Measurements from ENCODE around the gene PRMT1. TPM values are rescaled to one million over a fixed set of nuclear protein-coding genes. Genes with fewer than 3 reads are reported as not detected.

The PRMT1 gene
- total and polyA plus RNA-seq, 4 donors: 35.1 to 67.2 (median 53.8) TPM

- TF ChIP-seq ZBTB33 (IDR thresholded peaks at IDR 0.05) (no peak), GABPA (IDR thresholded peaks at IDR 0.05 in 1 of 2, conservative IDR thresholded peaks at IDR 0.05 in 1 of 2) (no peak)
These were observed 10.1 kb downstream of the PRMT1 start (continued) for GRCh38 chr19:49687150-49687549.

DNA sequence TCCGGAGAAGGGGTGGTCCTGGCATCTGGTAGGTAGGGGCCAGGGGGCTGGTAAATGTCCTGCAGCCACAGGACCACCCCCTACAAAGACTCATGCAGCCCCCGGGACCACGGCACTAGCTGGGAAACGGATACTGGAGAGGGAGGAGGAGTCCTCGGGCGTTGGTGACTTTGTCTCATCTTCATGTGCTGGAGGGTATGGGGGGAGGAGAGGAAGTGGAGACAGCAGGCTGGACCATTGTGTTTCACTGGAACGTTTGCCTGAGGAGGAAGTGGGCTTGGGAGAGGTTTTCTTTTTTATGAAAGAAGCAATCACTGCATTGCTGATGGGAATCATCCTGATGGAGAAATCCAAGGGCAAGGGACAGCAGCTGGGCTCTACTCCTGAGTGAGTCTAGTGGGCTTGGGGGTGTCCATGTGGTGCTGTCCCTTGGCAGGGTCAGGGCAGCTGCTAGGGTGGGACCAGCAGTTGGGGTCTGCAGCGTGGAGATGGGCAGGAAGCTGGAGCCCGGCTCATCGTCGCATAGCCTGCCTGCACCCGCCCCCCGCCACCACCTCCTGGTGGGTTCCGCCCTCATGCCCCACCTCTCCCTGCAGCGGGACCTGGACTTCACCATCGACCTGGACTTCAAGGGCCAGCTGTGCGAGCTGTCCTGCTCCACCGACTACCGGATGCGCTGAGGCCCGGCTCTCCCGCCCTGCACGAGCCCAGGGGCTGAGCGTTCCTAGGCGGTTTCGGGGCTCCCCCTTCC lies 10.7 kb downstream of the PRMT1 start:
- no peak overlapping the region for H3K27ac ChIP-seq (ENCODE audit: low read depth in 1 of 2, low read length in 2 of 2)
- no peaks in the 10 kb centered on the region for H3K27me3 ChIP-seq (ENCODE audit: control insufficient read depth in 4 of 4, insufficient read depth in 4 of 4, low read length in 3 of 4)
- no peak overlapping the region for H3K9ac ChIP-seq (ENCODE audit: low read depth in 1 of 2, low read length in 2 of 2)
- peaks cover 3 to 36% (median 16%) of the 10 kb centered on the region in 4 donors for H3K4me1 ChIP-seq (ENCODE audit: control insufficient read depth in 4 of 4, insufficient read depth in 4 of 4, low read length in 3 of 4)
- WGBS: 75% methylated on average over 26 of the region's 26 CpGs
- H3K4me3 ChIP-seq (ENCODE audit: low read depth in 1 of 3, low read length in 3 of 3): no peak overlapping the region
- no peaks in the 10 kb centered on the region for H3K9me3 ChIP-seq (ENCODE audit: control insufficient read depth in 4 of 4, low read length in 3 of 4)
- TF ChIP-seq ZBTB33 (IDR thresholded peaks at IDR 0.05): no peak
- TF ChIP-seq RAD21 (IDR thresholded peaks at IDR 0.05): no peak
- TF ChIP-seq, protein P1, sequence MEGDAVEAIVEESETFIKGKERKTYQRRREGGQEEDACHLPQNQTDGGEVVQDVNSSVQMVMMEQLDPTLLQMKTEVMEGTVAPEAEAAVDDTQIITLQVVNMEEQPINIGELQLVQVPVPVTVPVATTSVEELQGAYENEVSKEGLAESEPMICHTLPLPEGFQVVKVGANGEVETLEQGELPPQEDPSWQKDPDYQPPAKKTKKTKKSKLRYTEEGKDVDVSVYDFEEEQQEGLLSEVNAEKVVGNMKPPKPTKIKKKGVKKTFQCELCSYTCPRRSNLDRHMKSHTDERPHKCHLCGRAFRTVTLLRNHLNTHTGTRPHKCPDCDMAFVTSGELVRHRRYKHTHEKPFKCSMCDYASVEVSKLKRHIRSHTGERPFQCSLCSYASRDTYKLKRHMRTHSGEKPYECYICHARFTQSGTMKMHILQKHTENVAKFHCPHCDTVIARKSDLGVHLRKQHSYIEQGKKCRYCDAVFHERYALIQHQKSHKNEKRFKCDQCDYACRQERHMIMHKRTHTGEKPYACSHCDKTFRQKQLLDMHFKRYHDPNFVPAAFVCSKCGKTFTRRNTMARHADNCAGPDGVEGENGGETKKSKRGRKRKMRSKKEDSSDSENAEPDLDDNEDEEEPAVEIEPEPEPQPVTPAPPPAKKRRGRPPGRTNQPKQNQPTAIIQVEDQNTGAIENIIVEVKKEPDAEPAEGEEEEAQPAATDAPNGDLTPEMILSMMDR (IDR thresholded peaks at IDR 0.05; ENCODE audit: low read depth, low read length, missing input control): no peak
- TF ChIP-seq HNF4A (conservative IDR thresholded peaks at IDR 0.05): no peak
- TF ChIP-seq, protein P2, sequence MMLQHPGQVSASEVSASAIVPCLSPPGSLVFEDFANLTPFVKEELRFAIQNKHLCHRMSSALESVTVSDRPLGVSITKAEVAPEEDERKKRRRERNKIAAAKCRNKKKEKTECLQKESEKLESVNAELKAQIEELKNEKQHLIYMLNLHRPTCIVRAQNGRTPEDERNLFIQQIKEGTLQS (IDR thresholded peaks at IDR 0.05): no peak
- TF ChIP-seq, protein P3, sequence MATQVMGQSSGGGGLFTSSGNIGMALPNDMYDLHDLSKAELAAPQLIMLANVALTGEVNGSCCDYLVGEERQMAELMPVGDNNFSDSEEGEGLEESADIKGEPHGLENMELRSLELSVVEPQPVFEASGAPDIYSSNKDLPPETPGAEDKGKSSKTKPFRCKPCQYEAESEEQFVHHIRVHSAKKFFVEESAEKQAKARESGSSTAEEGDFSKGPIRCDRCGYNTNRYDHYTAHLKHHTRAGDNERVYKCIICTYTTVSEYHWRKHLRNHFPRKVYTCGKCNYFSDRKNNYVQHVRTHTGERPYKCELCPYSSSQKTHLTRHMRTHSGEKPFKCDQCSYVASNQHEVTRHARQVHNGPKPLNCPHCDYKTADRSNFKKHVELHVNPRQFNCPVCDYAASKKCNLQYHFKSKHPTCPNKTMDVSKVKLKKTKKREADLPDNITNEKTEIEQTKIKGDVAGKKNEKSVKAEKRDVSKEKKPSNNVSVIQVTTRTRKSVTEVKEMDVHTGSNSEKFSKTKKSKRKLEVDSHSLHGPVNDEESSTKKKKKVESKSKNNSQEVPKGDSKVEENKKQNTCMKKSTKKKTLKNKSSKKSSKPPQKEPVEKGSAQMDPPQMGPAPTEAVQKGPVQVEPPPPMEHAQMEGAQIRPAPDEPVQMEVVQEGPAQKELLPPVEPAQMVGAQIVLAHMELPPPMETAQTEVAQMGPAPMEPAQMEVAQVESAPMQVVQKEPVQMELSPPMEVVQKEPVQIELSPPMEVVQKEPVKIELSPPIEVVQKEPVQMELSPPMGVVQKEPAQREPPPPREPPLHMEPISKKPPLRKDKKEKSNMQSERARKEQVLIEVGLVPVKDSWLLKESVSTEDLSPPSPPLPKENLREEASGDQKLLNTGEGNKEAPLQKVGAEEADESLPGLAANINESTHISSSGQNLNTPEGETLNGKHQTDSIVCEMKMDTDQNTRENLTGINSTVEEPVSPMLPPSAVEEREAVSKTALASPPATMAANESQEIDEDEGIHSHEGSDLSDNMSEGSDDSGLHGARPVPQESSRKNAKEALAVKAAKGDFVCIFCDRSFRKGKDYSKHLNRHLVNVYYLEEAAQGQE (IDR thresholded peaks at IDR 0.05): no peak
- TF ChIP-seq SP1 (IDR thresholded peaks at IDR 0.05): no peak
- TF ChIP-seq FOXA1 (IDR thresholded peaks at IDR 0.05): no peak
- TF ChIP-seq NR2F2 (IDR thresholded peaks at IDR 0.05): no peak
- no peak for TF ChIP-seq HNF4G (IDR thresholded peaks at IDR 0.05)
- TF ChIP-seq RXRA (IDR thresholded peaks at IDR 0.05): no peak
- TF ChIP-seq, protein P4, sequence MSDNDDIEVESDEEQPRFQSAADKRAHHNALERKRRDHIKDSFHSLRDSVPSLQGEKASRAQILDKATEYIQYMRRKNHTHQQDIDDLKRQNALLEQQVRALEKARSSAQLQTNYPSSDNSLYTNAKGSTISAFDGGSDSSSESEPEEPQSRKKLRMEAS (IDR thresholded peaks at IDR 0.05): no peak
- TF ChIP-seq YY1 (IDR thresholded peaks at IDR 0.05): no peak
- TF ChIP-seq GABPA (IDR thresholded peaks at IDR 0.05 in 1 of 2, conservative IDR thresholded peaks at IDR 0.05 in 1 of 2): no peak
- no peak for TF ChIP-seq JUND (IDR thresholded peaks at IDR 0.05)
- no peak for TF ChIP-seq FOXA2 (IDR thresholded peaks at IDR 0.05)
- TF ChIP-seq EGR1 (IDR thresholded peaks at IDR 0.05; ENCODE audit: low read depth in 2 of 2): no peak
- no peak for TF ChIP-seq TAF1 (conservative IDR thresholded peaks at IDR 0.05)
- no peak for DNase-seq (ENCODE audit: low spot score)
- H3K36me3 ChIP-seq (ENCODE audit: control insufficient read depth in 4 of 4, insufficient read depth in 3 of 4, low read depth in 1 of 4, low read length in 3 of 4): peaks cover 0 to 39% (median 10%) of the 10 kb centered on the region in 4 donors

All from liver (tissue), 9 donors.